Measurements from ENCODE around the gene RAB17. TPM values are rescaled to one million over a fixed set of nuclear protein-coding genes. Genes with fewer than 3 reads are reported as not detected.

The RAB17 gene
- total RNA-seq (1 to 10 TPM in 3 of 4 donors, under 1 TPM in 1; 0.74 to 2.8 (median 1.9) TPM), polyA plus RNA-seq (2.1 TPM)
- long read RNA-seq, donor 1, partial matches to known transcripts: 1 of 2 reads
- long read RNA-seq, donor 1, other reads (novel, unspliced or antisense): 1 of 2 reads
- long read RNA-seq, donor 2, partial matches to known transcripts: 0 of 1 reads
- long read RNA-seq, donor 2, other reads (novel, unspliced or antisense): 0 of 1 reads
- long read RNA-seq, donor 3, partial matches to known transcripts: 0 of 7 reads
- long read RNA-seq, donor 3, other reads (novel, unspliced or antisense): 3 of 7 reads
- long read RNA-seq, donor 4: 0 reads

- H3K27ac ChIP-seq (ENCODE audit: low read length): no peak within 1 kb of the TSS
- WGBS: 67% methylated on average over 16 of the region's 16 CpGs
- no peak within 1 kb of the TSS for H3K4me3 ChIP-seq (ENCODE audit: low read length)
- ATAC-seq (peak in 1 of 2 donors; percentile 13), DNase-seq (peak in 1 of 3 donors; percentile 65)
- intact Hi-C loops (cut with DNase I): no loop called here
- H3K4me1 ChIP-seq (ENCODE audit: control insufficient read depth, insufficient read depth, low read length): peaks cover 7% of the 10 kb centered on the region
- H3K27me3 ChIP-seq (ENCODE audit: control insufficient read depth, insufficient read depth): no peaks in the 10 kb centered on the region
- H3K9me3 ChIP-seq (ENCODE audit: control insufficient read depth, low read length): no peaks in the 10 kb centered on the region
Measured at GRCh38 chr2:237590272-237591140, at the start of gene RAB17. Gene RAB17, minus strand, starts transcription at chr2:237590734. Its CDS starts 4,580 bp downstream, at chr2:237586154.

GRCh38 chr2:237639836-237640220 lies 49.3 kb upstream of the RAB17 start:
- intact Hi-C loops (cut with DNase I): no loop called here
- ATAC-seq (no peak), DNase-seq (no peak)
- Histone ChIP-seq H3K27me3 (ENCODE audit: control insufficient read depth, insufficient read depth) (no peaks in the 10 kb centered on the region), H3K27ac (ENCODE audit: low read length) (no peak overlapping the region), H3K4me3 (ENCODE audit: low read length) (no peak overlapping the region), H3K4me1 (ENCODE audit: control insufficient read depth, insufficient read depth, low read length) (peaks cover 5% of the 10 kb centered on the region), H3K9me3 (ENCODE audit: control insufficient read depth, low read length) (no peaks in the 10 kb centered on the region)
- WGBS: 82% methylated on average over 6 of the region's 6 CpGs

GRCh38 chr2:237639052-237639835 lies 48.7 kb upstream of the RAB17 start:
- ATAC-seq (no peak), DNase-seq (no peak)
- no peak overlapping the region for H3K27ac ChIP-seq (ENCODE audit: low read length)
- 75% methylated on average over 11 of the region's 11 CpGs for WGBS
- no peaks in the 10 kb centered on the region for H3K9me3 ChIP-seq (ENCODE audit: control insufficient read depth, low read length)
- intact Hi-C loops (cut with DNase I): no loop called here
- peaks cover 5% of the 10 kb centered on the region for H3K4me1 ChIP-seq (ENCODE audit: control insufficient read depth, insufficient read depth, low read length)
- H3K27me3 ChIP-seq (ENCODE audit: control insufficient read depth, insufficient read depth): no peaks in the 10 kb centered on the region
- H3K4me3 ChIP-seq (ENCODE audit: low read length): no peak overlapping the region

- H3K9me3 ChIP-seq (ENCODE audit: control insufficient read depth, low read length): no peaks in the 10 kb centered on the region
- intact Hi-C loops (cut with DNase I): no loop called here
- H3K4me1 ChIP-seq (ENCODE audit: control insufficient read depth, insufficient read depth, low read length): peaks cover 9% of the 10 kb centered on the region
Measured at GRCh38 chr2:237638176-237638575, 47.6 kb upstream of the RAB17 start.

GRCh38 chr2:237637429-237638135 lies 47.0 kb upstream of the RAB17 start:
- intact Hi-C loops (cut with DNase I): no loop called here
- H3K27ac ChIP-seq (ENCODE audit: low read length): no peak overlapping the region
- ATAC-seq (no peak), DNase-seq (no peak)
- peaks cover 13% of the 10 kb centered on the region for H3K4me1 ChIP-seq (ENCODE audit: control insufficient read depth, insufficient read depth, low read length)
- H3K9me3 ChIP-seq (ENCODE audit: control insufficient read depth, low read length): no peaks in the 10 kb centered on the region
- H3K27me3 ChIP-seq (ENCODE audit: control insufficient read depth, insufficient read depth): no peaks in the 10 kb centered on the region
- no peak overlapping the region for H3K4me3 ChIP-seq (ENCODE audit: low read length)
- WGBS: 94% methylated on average over 3 of the region's 3 CpGs

More at GRCh38 chr2:237638176-237638575, 47.6 kb upstream of the RAB17 start:
- no peak for DNase-seq
- H3K27ac ChIP-seq (ENCODE audit: low read length): no peak overlapping the region
- WGBS: 91% methylated on average over 8 of the region's 8 CpGs
- no peaks in the 10 kb centered on the region for H3K27me3 ChIP-seq (ENCODE audit: control insufficient read depth, insufficient read depth)
- ATAC-seq: no peak
- H3K4me3 ChIP-seq (ENCODE audit: low read length): no peak overlapping the region

- intact Hi-C loops (cut with DNase I): no loop called here
- DNase-seq: no peak
- peaks cover 19% of the 10 kb centered on the region for H3K4me1 ChIP-seq (ENCODE audit: control insufficient read depth, insufficient read depth, low read length)
Measured at GRCh38 chr2:237636578-237636977, 46.0 kb upstream of the RAB17 start.

GRCh38 chr2:237633061-237633561 lies 42.6 kb upstream of the RAB17 start:
- DNase-seq (peak; percentile 39 to 79 (median 73)), ATAC-seq (peak; percentile 60 to 65)
- Histone ChIP-seq H3K27me3 (ENCODE audit: control insufficient read depth, insufficient read depth) (no peaks in the 10 kb centered on the region), H3K9me3 (ENCODE audit: control insufficient read depth, low read length) (no peaks in the 10 kb centered on the region), H3K4me1 (ENCODE audit: control insufficient read depth, insufficient read depth, low read length) (peaks cover 19% of the 10 kb centered on the region), H3K27ac (ENCODE audit: low read length) (peak overlapping the region; percentile 73), H3K4me3 (ENCODE audit: low read length) (no peak overlapping the region)
- WGBS: 43% methylated on average over 10 of the region's 10 CpGs
- intact Hi-C loops (cut with DNase I): no loop called here

More at GRCh38 chr2:237636578-237636977, 46.0 kb upstream of the RAB17 start:
- Histone ChIP-seq H3K27me3 (ENCODE audit: control insufficient read depth, insufficient read depth) (no peaks in the 10 kb centered on the region), H3K4me3 (ENCODE audit: low read length) (no peak overlapping the region), H3K27ac (ENCODE audit: low read length) (no peak overlapping the region), H3K9me3 (ENCODE audit: control insufficient read depth, low read length) (no peaks in the 10 kb centered on the region)
- ATAC-seq: no peak
- WGBS: 77% methylated on average over 1 of the region's 1 CpG

- no peak overlapping the region for H3K4me3 ChIP-seq (ENCODE audit: low read length)
- H3K9me3 ChIP-seq (ENCODE audit: control insufficient read depth, low read length): no peaks in the 10 kb centered on the region
- peaks cover 19% of the 10 kb centered on the region for H3K4me1 ChIP-seq (ENCODE audit: control insufficient read depth, insufficient read depth, low read length)
- DNase-seq: no peak
- WGBS: 86% methylated on average over 19 of the region's 19 CpGs
- no peaks in the 10 kb centered on the region for H3K27me3 ChIP-seq (ENCODE audit: control insufficient read depth, insufficient read depth)
- intact Hi-C loops (cut with DNase I): no loop called here
- H3K27ac ChIP-seq (ENCODE audit: low read length): peak overlapping the region; percentile 73
- ATAC-seq: no peak
Measured at GRCh38 chr2:237631801-237632585, 41.5 kb upstream of the RAB17 start.

GRCh38 chr2:237631007-237631785 lies 40.7 kb upstream of the RAB17 start:
- H3K9me3 ChIP-seq (ENCODE audit: control insufficient read depth, low read length): no peaks in the 10 kb centered on the region
- no peaks in the 10 kb centered on the region for H3K27me3 ChIP-seq (ENCODE audit: control insufficient read depth, insufficient read depth)
- peak overlapping the region; percentile 30 for H3K27ac ChIP-seq (ENCODE audit: low read length)
- DNase-seq (peak in 1 of 3 donors; percentile 34), ATAC-seq (peak in 1 of 2 donors; percentile 6)
- WGBS: 68% methylated on average over 14 of the region's 14 CpGs
- H3K4me1 ChIP-seq (ENCODE audit: control insufficient read depth, insufficient read depth, low read length): peaks cover 24% of the 10 kb centered on the region
- no peak overlapping the region for H3K4me3 ChIP-seq (ENCODE audit: low read length)
- intact Hi-C loops (cut with DNase I): no loop called here

All from right cardiac atrium (tissue), 5 donors.